NOMO-1 treated with DMSO at 0.1 percent for 48 hours (cell line): Measurements from ENCODE around the gene AUTS2.

ENCODE experiments used
- DNase-seq: peaks from one replicate; lab custom pipeline; 2025; ENCODE audit not compliant: unreplicated experiment; lab: John Stamatoyannopoulos, UW

Gene AUTS2

DNA sequence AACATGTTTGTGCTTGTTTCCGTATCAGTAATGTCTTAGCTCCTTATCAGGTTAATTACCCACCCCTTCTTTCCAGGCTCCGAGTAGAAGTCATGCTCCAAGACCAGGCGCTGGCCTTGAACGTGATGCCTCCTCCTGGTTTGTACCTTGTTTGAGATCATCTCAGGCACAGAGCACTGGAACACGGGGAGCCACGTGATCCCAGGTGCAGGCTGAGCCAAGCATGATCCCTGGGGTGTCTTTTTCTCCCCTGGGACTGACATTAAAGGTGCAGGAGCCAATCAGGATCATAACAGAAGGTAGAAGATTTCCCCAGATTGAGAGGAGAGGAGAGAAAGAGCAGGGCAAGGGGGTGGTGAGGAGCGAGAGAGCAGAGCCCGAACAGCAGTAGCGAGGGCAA is 907.6 kb downstream of the AUTS2 start:
- DNase-seq = no peak

GRCh38 chr7:70506434-70506833 is 908.2 kb downstream of the AUTS2 start:
- no peak for DNase-seq

DNA sequence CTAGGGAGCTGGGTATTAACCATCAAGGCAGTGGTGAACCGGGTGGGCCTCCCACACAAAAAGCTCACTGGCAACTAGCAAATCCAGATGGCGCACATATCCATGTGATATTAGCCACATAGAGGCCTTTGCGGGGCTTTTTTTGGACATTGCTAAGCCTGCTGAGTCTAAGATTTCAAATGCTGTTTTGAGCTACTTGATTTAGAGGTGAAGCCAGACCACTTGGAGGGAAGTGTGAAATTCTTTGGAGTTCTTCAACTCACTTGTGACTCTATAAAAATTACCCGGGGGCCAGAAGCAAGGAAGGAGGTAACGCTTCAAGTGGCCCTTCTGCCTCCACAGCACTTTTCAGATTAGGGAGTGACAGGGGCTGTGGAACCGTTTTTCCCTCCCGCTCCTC is 913.9 kb downstream of the AUTS2 start:
- no peak for DNase-seq

DNA sequence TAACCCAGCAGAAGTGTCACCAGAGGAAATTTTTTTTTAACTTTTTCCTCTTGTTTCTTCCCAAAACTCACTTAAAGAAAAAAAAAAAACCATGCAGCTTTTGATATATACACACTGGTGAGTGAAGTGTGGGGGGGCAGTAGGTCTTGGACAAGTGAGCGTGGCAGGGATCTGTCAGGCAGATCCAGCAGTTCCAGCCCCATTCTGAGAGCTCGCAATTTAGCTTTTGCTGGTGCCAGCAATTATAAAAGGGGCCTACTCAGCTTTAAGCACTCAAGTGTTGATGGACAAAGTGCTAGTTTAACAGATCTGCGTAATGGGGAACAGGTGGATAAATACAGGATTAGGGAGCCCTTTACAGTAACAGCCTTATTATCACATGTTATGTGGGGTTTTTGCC is 914.5 kb downstream of the AUTS2 start:
- DNase-seq = no peak

DNA sequence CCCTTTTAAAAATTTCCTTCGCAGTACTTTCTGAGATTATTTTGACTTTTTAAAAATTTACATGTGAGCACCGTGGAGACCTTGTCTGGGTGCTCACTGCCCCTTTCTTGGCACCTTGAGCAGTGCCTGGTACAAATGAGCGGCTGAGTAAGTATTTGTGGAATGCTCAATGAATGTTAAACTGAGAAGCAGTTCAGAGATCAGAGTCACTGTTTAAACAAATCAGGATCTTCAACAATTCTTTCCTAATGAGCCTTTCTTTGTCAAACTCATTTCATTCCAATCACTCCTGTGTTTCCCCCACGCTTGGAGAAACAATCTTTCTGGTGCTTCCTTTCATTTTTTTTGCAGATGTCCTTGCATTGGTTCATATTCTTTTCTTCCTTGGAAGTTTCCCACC is 922.3 kb downstream of the AUTS2 start:
- no peak for DNase-seq

GRCh38 chr7:70523249-70523988 is 925.1 kb downstream of the AUTS2 start:
- DNase-seq = no peak

GRCh38 chr7:70523989-70524351 is 925.7 kb downstream of the AUTS2 start:
- DNase-seq = no peak

DNA sequence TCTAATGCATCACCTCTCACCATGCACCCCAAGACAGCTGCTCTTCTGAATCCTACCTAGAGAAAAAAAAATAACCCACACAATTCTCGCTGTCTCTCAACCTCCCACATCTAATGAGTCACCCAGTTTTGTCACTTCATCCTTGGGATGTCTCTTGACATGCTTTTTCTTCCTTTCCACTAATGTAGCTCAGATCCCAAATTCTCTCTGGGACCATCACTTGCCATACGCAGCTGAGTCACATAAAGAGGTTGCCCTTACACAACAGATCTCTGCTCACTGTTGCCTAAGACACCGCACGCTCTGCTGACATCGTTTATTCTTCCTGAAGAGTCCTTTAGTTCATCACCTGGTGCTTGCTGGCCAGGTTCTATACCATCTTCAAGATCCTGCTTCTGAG is 927.7 kb downstream of the AUTS2 start:
- no peak for DNase-seq

- DNase-seq = no peak
These were observed 929.3 kb downstream of the AUTS2 start for GRCh38 chr7:70527520-70528115.

GRCh38 chr7:70529436-70529835 is 931.2 kb downstream of the AUTS2 start:
- no peak for DNase-seq

- DNase-seq = no peak
These were observed 931.8 kb downstream of the AUTS2 start for GRCh38 chr7:70529914-70530585.

DNA sequence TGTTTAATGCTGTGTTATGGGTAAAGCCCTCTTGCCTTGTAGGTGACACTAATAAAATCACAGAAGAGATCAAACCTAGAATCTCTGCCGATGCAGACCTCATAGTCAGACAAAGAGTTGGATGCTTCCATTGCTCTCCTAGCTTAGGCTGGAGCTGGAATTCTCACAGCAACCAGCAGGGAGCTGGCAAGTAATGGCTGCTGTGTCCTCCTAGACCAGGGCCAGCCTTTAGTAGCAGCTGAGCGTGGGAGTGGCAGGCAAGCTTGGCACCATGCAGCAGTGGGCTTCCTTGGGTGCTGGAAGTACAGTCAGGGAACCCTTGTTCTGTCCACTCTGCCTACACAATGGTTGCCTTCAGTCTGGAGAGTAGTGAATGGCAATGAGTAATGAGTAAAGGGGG is 935.3 kb downstream of the AUTS2 start:
- no peak for DNase-seq

DNA sequence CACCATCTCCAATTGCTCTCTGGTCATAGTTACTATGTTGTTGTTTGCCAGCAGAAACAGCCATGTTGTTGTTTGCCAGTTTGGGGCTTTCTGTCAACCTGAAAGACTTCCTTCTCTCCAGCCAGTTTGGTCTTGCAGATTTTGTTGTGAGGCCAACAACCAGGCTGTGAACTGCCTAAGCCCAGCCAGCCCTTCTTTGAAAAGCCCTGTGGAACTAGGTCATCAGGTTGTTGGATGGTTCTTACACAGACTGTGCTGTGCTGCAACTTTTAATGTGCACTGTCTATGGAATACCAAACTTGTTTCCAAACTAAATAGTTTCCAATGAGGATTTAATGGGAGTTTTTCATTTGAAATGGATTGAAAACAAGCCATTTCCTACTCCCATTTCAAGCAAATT is 940.9 kb downstream of the AUTS2 start:
- DNase-seq = no peak

DNA sequence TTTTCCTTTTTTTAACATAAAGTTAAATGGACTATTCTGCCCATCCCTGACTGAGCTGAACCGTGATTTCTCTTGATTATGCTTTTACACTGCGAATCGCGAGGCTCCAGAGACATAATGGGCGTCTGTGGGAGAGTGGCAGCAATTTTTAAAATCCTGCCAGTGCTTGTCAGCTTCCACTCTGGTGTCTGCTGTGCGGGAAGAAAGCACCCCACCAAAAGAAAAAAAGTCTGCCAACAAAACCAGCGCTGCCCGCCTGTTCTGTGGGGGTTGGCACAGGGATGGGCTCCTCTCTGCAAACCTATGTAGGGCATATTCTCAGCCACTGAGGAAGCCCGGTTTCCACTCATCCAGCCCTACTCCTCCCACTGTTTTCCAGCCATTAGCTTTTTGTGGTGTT is 941.3 kb downstream of the AUTS2 start:
- no peak for DNase-seq

DNA sequence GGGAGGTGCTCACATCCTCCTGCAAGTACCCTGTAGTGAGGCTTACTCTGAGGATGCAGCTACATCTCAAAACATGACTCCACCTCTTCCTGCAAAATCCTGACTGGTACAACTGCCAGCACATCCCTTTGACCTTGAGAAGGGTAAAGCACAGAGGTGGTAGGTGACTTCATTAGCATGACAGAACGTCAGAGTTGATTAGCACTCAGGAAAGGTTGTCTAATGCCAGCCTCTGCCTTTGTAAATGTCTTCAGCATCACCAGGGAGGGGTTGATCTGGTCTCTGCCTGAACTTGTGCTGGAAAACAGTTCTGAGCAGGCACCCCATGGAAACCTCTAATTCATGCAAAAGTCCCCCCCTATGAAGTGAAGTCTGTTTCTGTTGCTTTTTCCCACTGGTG is 942.4 kb downstream of the AUTS2 start:
- no peak for DNase-seq

- DNase-seq = no peak
These were observed 944.6 kb downstream of the AUTS2 start for GRCh38 chr7:70542750-70543376.

DNA sequence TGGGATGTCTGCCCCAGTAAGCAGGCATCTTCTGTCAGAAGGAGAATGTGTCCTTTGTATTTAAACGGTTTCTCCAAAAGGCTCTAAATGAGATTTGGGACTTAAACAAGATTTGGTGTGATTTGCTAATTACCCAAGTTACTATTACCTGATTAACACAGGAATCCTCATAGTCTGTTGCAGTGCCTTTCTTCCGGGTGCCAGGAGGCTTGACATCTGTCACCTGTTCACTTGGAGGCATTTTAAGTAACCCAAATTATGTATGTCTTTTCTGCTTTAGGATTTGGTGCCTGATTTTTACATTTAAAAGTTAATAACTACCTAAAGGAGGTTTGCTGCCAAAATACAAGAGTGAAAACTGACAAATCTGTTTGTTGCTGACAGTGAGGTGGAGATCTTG is 945.7 kb downstream of the AUTS2 start:
- no peak for DNase-seq

- no peak for DNase-seq
These were observed 946.9 kb downstream of the AUTS2 start for GRCh38 chr7:70545214-70545613.

- DNase-seq = no peak
These were observed 953.9 kb downstream of the AUTS2 start for GRCh38 chr7:70552141-70552540.

DNA sequence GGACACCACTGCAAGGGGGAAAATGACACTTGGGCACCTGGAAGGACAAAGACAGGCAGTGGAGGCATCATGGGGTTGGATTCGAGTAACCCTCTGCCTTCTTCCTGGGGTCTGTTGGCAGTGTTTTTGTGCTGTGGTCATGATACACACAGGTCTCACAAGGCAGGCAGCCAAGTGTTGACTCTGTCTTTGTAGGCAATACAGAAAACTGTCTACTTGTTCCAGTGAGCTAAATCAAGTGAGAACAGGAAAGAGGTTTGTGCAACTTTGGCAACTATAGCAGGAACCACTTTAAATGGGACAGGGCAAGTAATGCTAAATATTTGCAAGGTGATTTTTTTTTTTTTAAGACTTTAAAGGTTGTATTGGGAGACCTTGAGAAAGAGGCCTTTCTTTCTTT is 955.1 kb downstream of the AUTS2 start:
- DNase-seq = no peak

DNA sequence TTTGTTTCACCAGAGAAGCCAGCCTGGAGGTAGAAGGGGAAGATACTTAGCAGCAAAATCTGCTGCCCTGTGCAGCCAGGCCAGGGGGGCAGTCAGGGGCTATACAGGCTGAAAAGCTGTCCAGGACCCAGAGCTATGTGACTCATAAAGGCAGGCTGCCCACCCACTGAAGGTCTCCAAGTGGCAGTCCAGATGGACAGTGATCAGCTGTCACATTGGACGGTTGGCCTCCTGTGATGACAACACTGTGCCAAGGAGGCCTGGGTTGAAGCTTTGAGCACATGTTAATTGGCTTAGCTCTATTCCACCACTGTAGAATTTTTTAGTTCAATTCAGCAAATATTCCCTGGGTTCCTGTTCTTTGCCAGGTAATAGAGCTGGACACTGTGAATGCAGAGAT is 956.4 kb downstream of the AUTS2 start:
- no peak for DNase-seq

DNA sequence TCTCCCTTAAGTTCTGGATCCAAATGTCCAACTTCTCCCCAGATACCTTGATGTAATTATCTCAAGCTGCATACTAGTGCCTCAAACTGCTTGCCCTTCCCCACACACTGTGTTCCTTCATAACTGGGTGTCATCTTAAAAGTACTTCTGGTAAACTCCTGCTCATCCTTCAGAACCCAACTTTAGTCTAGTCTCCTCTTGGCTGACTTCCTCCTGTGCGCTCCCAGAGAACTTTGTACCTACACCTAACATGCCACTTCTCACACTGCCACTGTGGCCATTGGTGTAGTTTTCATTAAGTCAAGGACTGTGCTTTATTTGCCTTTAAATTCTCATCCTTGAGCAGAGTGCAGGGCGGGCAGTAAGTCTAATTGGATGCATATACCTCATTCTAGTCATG is 958.5 kb downstream of the AUTS2 start:
- no peak for DNase-seq
